Immature natural killer cell (primary cell): ENCODE results near the gene ALAD. TPM values are rescaled to one million over a fixed set of nuclear protein-coding genes. Genes with fewer than 3 reads are reported as not detected.

Experiments
- DNase-seq, 3 donors: peaks; one replicate each; pipeline ENCODE4 v3.0.0; 2022; ENCODE audit warnings: mixed read lengths in 1 of 3
- H3K27ac Mint-ChIP-seq, 6 donors: one replicate each; pipeline ENCODE4 v1.8.0; 2020; ENCODE audit warnings: mixed read lengths in 6 of 6, mild to moderate bottlenecking in 5 of 6, inconsistent platforms in 4 of 6, moderate library complexity in 3 of 6
- H3K27me3 Mint-ChIP-seq, 3 donors: one replicate each; pipeline ENCODE4 v1.8.0; 2020 to 2021; ENCODE audit warnings: low read depth in 3 of 3, mild to moderate bottlenecking in 3 of 3, mixed read lengths in 3 of 3, moderate library complexity in 3 of 3, inconsistent platforms in 1 of 3
- H3K36me3 Mint-ChIP-seq, 3 donors: one replicate each; pipeline ENCODE4 v1.8.0; 2020; ENCODE audit warnings: mixed read lengths in 3 of 3, inconsistent platforms in 2 of 3, mild to moderate bottlenecking in 2 of 3
- H3K4me1 Mint-ChIP-seq, 2 donors: one replicate each; pipeline ENCODE4 v1.8.0; 2020; ENCODE audit warnings: inconsistent platforms in 2 of 2, mild to moderate bottlenecking in 2 of 2, mixed read lengths in 2 of 2, moderate library complexity in 1 of 2
- H3K4me3 Mint-ChIP-seq, 5 donors: one replicate each; pipeline ENCODE4 v1.8.0; 2020; ENCODE audit warnings: mild to moderate bottlenecking in 5 of 5, mixed read lengths in 5 of 5, inconsistent platforms in 3 of 5, moderate library complexity in 3 of 5
- H3K9me3 Mint-ChIP-seq, 6 donors: one replicate each; pipeline ENCODE4 v1.8.0; 2020; ENCODE audit warnings: mild to moderate bottlenecking in 6 of 6, mixed read lengths in 6 of 6, inconsistent platforms in 4 of 6, moderate library complexity in 3 of 6
- polyA plus RNA-seq, 3 donors: library from polyadenylated mRNA; unstranded; fragments of 300-500 nt; fragmentation: Illumina TruSeq; gene quantifications; one replicate each; pipeline ENCODE4 v1.2.3, GENCODE V29; 2021

ALAD gene
- polyA plus RNA-seq, 3 donors from 2014 or later, result 11.9 to 26.7 (median 19.7) TPM

- Mint-ChIP-seq H3K27me3 (peaks cover 0 to 10% (median 3%) of the 10 kb centered on the region in 3 donors), H3K27ac (no peak overlapping the region), H3K36me3 (peaks cover 0 to 23% (median 3%) of the 10 kb centered on the region in 3 donors), H3K9me3 (no peaks in the 10 kb centered on the region), H3K4me3 (no peak overlapping the region), H3K4me1 (no peaks in the 10 kb centered on the region)
- no peak for DNase-seq
Observed at GRCh38 chr9:113360242-113360842, 40.7 kb downstream of the ALAD start.

GRCh38 chr9:113359385-113359784 lies 41.7 kb downstream of the ALAD start:
- H3K36me3 Mint-ChIP-seq, result peaks cover 0 to 23% (median 3%) of the 10 kb centered on the region in 3 donors
- no peak overlapping the region for H3K4me3 Mint-ChIP-seq
- no peaks in the 10 kb centered on the region for H3K4me1 Mint-ChIP-seq
- no peak for DNase-seq
- no peak overlapping the region for H3K27ac Mint-ChIP-seq
- peaks cover 0 to 10% (median 3%) of the 10 kb centered on the region in 3 donors for H3K27me3 Mint-ChIP-seq
- no peaks in the 10 kb centered on the region for H3K9me3 Mint-ChIP-seq

- peaks cover 0 to 11% (median 3%) of the 10 kb centered on the region in 3 donors for H3K27me3 Mint-ChIP-seq
- H3K27ac Mint-ChIP-seq, result no peak overlapping the region
- no peaks in the 10 kb centered on the region for H3K9me3 Mint-ChIP-seq
- peaks cover 0 to 19% (median 3%) of the 10 kb centered on the region in 3 donors for H3K36me3 Mint-ChIP-seq
- H3K4me1 Mint-ChIP-seq, result no peaks in the 10 kb centered on the region
- H3K4me3 Mint-ChIP-seq, result no peak overlapping the region
- no peak for DNase-seq
Observed at GRCh38 chr9:113356686-113357292, 44.3 kb downstream of the ALAD start.

GRCh38 chr9:113355040-113355596 lies 46.0 kb downstream of the ALAD start:
- Mint-ChIP-seq H3K27ac (no peak overlapping the region), H3K27me3 (peaks cover 0 to 11% (median 3%) of the 10 kb centered on the region in 3 donors), H3K36me3 (peaks cover 0 to 11% (median 3%) of the 10 kb centered on the region in 3 donors), H3K9me3 (no peaks in the 10 kb centered on the region), H3K4me3 (no peak overlapping the region), H3K4me1 (peaks cover 14 to 15% of the 10 kb centered on the region in 2 donors)
- no peak for DNase-seq

- Mint-ChIP-seq H3K4me3 (no peak overlapping the region), H3K27me3 (peaks cover 1 to 9% (median 3%) of the 10 kb centered on the region in 3 donors), H3K27ac (peak overlapping the region in 1 of 6 donors; percentile 31), H3K4me1 (peaks cover 19 to 29% of the 10 kb centered on the region in 2 donors), H3K9me3 (no peaks in the 10 kb centered on the region), H3K36me3 (peaks cover 0 to 6% (median 0%) of the 10 kb centered on the region in 3 donors)
- DNase-seq, result no peak
Observed at GRCh38 chr9:113352411-113352810, 48.7 kb downstream of the ALAD start.

- H3K9me3 Mint-ChIP-seq, result no peaks in the 10 kb centered on the region
- peaks cover 0 to 6% (median 0%) of the 10 kb centered on the region in 3 donors for H3K36me3 Mint-ChIP-seq
- peaks cover 19 to 29% of the 10 kb centered on the region in 2 donors for H3K4me1 Mint-ChIP-seq
- H3K27ac Mint-ChIP-seq, result peak overlapping the region in 2 of 6 donors; percentile 8 to 31
- H3K4me3 Mint-ChIP-seq, result no peak overlapping the region
- DNase-seq, result no peak
- peaks cover 1 to 9% (median 4%) of the 10 kb centered on the region in 3 donors for H3K27me3 Mint-ChIP-seq
Observed at GRCh38 chr9:113352006-113352405, 49.1 kb downstream of the ALAD start.

GRCh38 chr9:113350937-113351336 lies 50.1 kb downstream of the ALAD start:
- H3K4me3 Mint-ChIP-seq, result peak overlapping the region; percentile 79 to 88 (median 84)
- peak; percentile 43 to 57 (median 44) for DNase-seq
- peaks cover 1 to 8% (median 2%) of the 10 kb centered on the region in 3 donors for H3K27me3 Mint-ChIP-seq
- peaks cover 19 to 29% of the 10 kb centered on the region in 2 donors for H3K4me1 Mint-ChIP-seq
- H3K36me3 Mint-ChIP-seq, result no peaks in the 10 kb centered on the region
- H3K9me3 Mint-ChIP-seq, result no peaks in the 10 kb centered on the region
- H3K27ac Mint-ChIP-seq, result peak overlapping the region in 5 of 6 donors; percentile 61 to 90 (median 85)

- Mint-ChIP-seq H3K9me3 (no peaks in the 10 kb centered on the region), H3K27ac (peak overlapping the region in 5 of 6 donors; percentile 61 to 90 (median 85)), H3K36me3 (no peaks in the 10 kb centered on the region), H3K4me3 (peak overlapping the region; percentile 79 to 88 (median 84)), H3K27me3 (peaks cover 1 to 5% (median 2%) of the 10 kb centered on the region in 3 donors), H3K4me1 (peaks cover 19 to 29% of the 10 kb centered on the region in 2 donors)
- DNase-seq, result peak in 1 of 3 donors; percentile 24
Observed at GRCh38 chr9:113350107-113350661, 50.9 kb downstream of the ALAD start.

- Mint-ChIP-seq H3K9me3 (no peaks in the 10 kb centered on the region), H3K27me3 (peaks cover 1 to 5% (median 2%) of the 10 kb centered on the region in 3 donors), H3K4me3 (peak within 1 kb of the TSS; percentile 83 to 88 (median 85)), H3K27ac (peak within 1 kb of the TSS in 5 of 6 donors; percentile 61 to 90 (median 85)), H3K36me3 (no peaks in the 10 kb centered on the region), H3K4me1 (peaks cover 19 to 29% of the 10 kb centered on the region in 2 donors)
- DNase-seq, result peak; percentile 50 to 52 (median 50)
Observed at GRCh38 chr9:113349445-113350094, 51.5 kb downstream of the ALAD start, which contains the start of gene BSPRY. BSPRY (plus strand) TSS chr9:113349541; CDS start chr9:113349580, 39 bp downstream.

GRCh38 chr9:113349066-113349444 lies 52.0 kb downstream of the ALAD start:
- H3K27me3 Mint-ChIP-seq, result peaks cover 1 to 5% (median 2%) of the 10 kb centered on the region in 3 donors
- H3K4me1 Mint-ChIP-seq, result peaks cover 19 to 29% of the 10 kb centered on the region in 2 donors
- peak overlapping the region; percentile 76 to 87 (median 83) for H3K4me3 Mint-ChIP-seq
- DNase-seq, result no peak
- peak overlapping the region in 3 of 6 donors; percentile 42 to 62 (median 54) for H3K27ac Mint-ChIP-seq
- no peaks in the 10 kb centered on the region for H3K36me3 Mint-ChIP-seq
- H3K9me3 Mint-ChIP-seq, result no peaks in the 10 kb centered on the region

- peak overlapping the region; percentile 44 to 79 (median 57) for H3K4me3 Mint-ChIP-seq
- no peak for DNase-seq
- H3K9me3 Mint-ChIP-seq, result no peaks in the 10 kb centered on the region
- no peaks in the 10 kb centered on the region for H3K36me3 Mint-ChIP-seq
- peak overlapping the region in 3 of 6 donors; percentile 77 to 83 (median 82) for H3K27ac Mint-ChIP-seq
- peaks cover 1 to 5% (median 2%) of the 10 kb centered on the region in 3 donors for H3K27me3 Mint-ChIP-seq
- H3K4me1 Mint-ChIP-seq, result peaks cover 19 to 29% of the 10 kb centered on the region in 2 donors
Observed at GRCh38 chr9:113348437-113348836, 52.6 kb downstream of the ALAD start.

- H3K4me3 Mint-ChIP-seq, result no peak overlapping the region
- H3K36me3 Mint-ChIP-seq, result no peaks in the 10 kb centered on the region
- H3K27ac Mint-ChIP-seq, result no peak overlapping the region
- no peak for DNase-seq
- H3K9me3 Mint-ChIP-seq, result no peaks in the 10 kb centered on the region
- H3K27me3 Mint-ChIP-seq, result peaks cover 2 to 3% (median 2%) of the 10 kb centered on the region in 3 donors
- peaks cover 11 to 21% of the 10 kb centered on the region in 2 donors for H3K4me1 Mint-ChIP-seq
Observed at GRCh38 chr9:113345671-113346070, 55.4 kb downstream of the ALAD start.

- Mint-ChIP-seq H3K27me3 (peaks cover 2 to 7% (median 5%) of the 10 kb centered on the region in 3 donors), H3K9me3 (no peaks in the 10 kb centered on the region), H3K4me1 (peaks cover 11 to 21% of the 10 kb centered on the region in 2 donors), H3K27ac (no peak overlapping the region), H3K36me3 (no peaks in the 10 kb centered on the region), H3K4me3 (no peak overlapping the region)
- DNase-seq, result no peak
Observed at GRCh38 chr9:113345190-113345589, 55.9 kb downstream of the ALAD start.
